GM12878 (cell line): ENCODE measurements around the gene PRKAB2. TPM values are rescaled to one million over a fixed set of nuclear protein-coding genes. Genes with fewer than 3 reads are reported as not detected.

Source experiments
- ATF7 ChIP-seq: fragments of 450-650 bp; IDR thresholded peaks from 2 replicates; pipeline ENCODE4 v1.6.1; 2016; ENCODE audit warnings: low read depth, mild to moderate bottlenecking
- BACH1 ChIP-seq: fragments of 450-650 bp; IDR thresholded peaks from 2 replicates; pipeline ENCODE4 v1.6.1; 2017; ENCODE audit warnings: mild to moderate bottlenecking, borderline replicate concordance
- BHLHE40 ChIP-seq, 2 experiments: fragments of 450-650 bp in 1 of 2; IDR thresholded peaks; 2 replicates each; pipeline ENCODE4 v1.6.1; 2011 to 2017; ENCODE audit warnings: low read depth in 2 of 2, borderline replicate concordance in 1 of 2, improper control_type of control experiment in 1 of 2, low read length in 1 of 2, mild to moderate bottlenecking in 1 of 2
- CTCF ChIP-seq, 3 experiments: IDR thresholded peaks in 2 of 3; conservative IDR thresholded peaks in 1 of 3; 2 replicates each; pipeline ENCODE4 v1.5.1; 2011; ENCODE audit warnings: low read depth in 3 of 3, low read length in 3 of 3, mild to moderate bottlenecking in 3 of 3, control low read depth in 2 of 3, moderate library complexity in 2 of 3, inconsistent platforms in 1 of 3, mixed read lengths in 1 of 3; ENCODE audit not compliant: control insufficient read depth in 2 of 3, insufficient read depth in 1 of 3; ENCODE audit errors: extremely low read depth in 1 of 3
- DPF2 ChIP-seq: fragments of 450-650 bp; IDR thresholded peaks from 2 replicates; pipeline ENCODE4 v1.6.1; 2017; ENCODE audit warnings: mild to moderate bottlenecking
- E2F4 ChIP-seq: IDR thresholded peaks from 2 replicates; pipeline ENCODE4 v1.6.1; 2012; ENCODE audit warnings: low read depth, low read length, improper control_type of control experiment
- E2F8 ChIP-seq: fragments of 450-650 bp; IDR thresholded peaks from 2 replicates; pipeline ENCODE4 v1.6.1; 2018; ENCODE audit warnings: mild to moderate bottlenecking, low read depth, moderate library complexity; ENCODE audit not compliant: partially characterized antibody
- HDGF ChIP-seq: fragments of 450-650 bp; IDR thresholded peaks from 2 replicates; pipeline ENCODE4 v1.6.1; 2016; ENCODE audit warnings: antibody characterized with exemption
- MAX ChIP-seq: IDR thresholded peaks from 2 replicates; pipeline ENCODE4 v1.6.1; 2012; ENCODE audit warnings: low read depth, low read length, improper control_type of control experiment
- MTA3 ChIP-seq: IDR thresholded peaks from 2 replicates; pipeline ENCODE4 v1.6.1; 2012; ENCODE audit warnings: low read length, inconsistent platforms, borderline replicate concordance
- POLR2A ChIP-seq: IDR thresholded peaks from 2 replicates; pipeline ENCODE4 v1.6.1; 2011; ENCODE audit warnings: low read depth, mild to moderate bottlenecking, low read length
- RB1 ChIP-seq: fragments of 450-650 bp; formaldehyde crosslinking; IDR thresholded peaks from 2 replicates; pipeline ENCODE4 v1.6.1; 2017; ENCODE audit warnings: mild to moderate bottlenecking, borderline replicate concordance
- RBBP5 ChIP-seq: fragments of 200-600 bp; sonication (generic); conservative IDR thresholded peaks from 2 replicates; pipeline ENCODE4 v1.6.1; 2016
- RELB ChIP-seq: fragments of 450-650 bp; IDR thresholded peaks from 2 replicates; pipeline ENCODE4 v1.6.1; 2017; ENCODE audit warnings: low read depth, mild to moderate bottlenecking, moderate library complexity
- SMC3 ChIP-seq: IDR thresholded peaks from 2 replicates; pipeline ENCODE4 v1.6.1; 2011; ENCODE audit warnings: low read length, improper control_type of control experiment, borderline replicate concordance
- TCF7 ChIP-seq: IDR thresholded peaks from 2 replicates; pipeline ENCODE4 v1.6.1; 2014; ENCODE audit warnings: antibody characterized with exemption, borderline replicate concordance
- WRNIP1 ChIP-seq: IDR thresholded peaks from 2 replicates; pipeline ENCODE4 v1.6.1; 2011; ENCODE audit warnings: low read depth, low read length, improper control_type of control experiment, borderline replicate concordance
- ZBTB33 ChIP-seq: fragments of 450-650 bp; IDR thresholded peaks from 2 replicates; pipeline ENCODE4 v1.6.1; 2017; ENCODE audit warnings: mild to moderate bottlenecking
- ZNF217 ChIP-seq: fragments of 450-650 bp; IDR thresholded peaks from 2 replicates; pipeline ENCODE4 v1.6.1; 2017; ENCODE audit warnings: antibody characterized with exemption, mild to moderate bottlenecking
- ZNF384 ChIP-seq: IDR thresholded peaks from 2 replicates; pipeline ENCODE4 v1.6.1; 2012; ENCODE audit warnings: low read depth, mild to moderate bottlenecking, low read length, improper control_type of control experiment, borderline replicate concordance
- polyA plus RNA-seq, 11 experiments: library from polyadenylated mRNA; depleted of rRNA in 4 of 11; unstranded in 6 of 11; stranded (reverse) in 5 of 11; fragments of >200 nt; fragmentation: Nextera tagmentation in 4 of 11; fragmentation: Illumina TruSeq in 1 of 11; extraction: Ambion mirVana in 4 of 11; extraction: Trizol in 1 of 11; gene quantifications; 1 replicate in 1 of 11; 2 replicates in 10 of 11; pipeline versions ENCODE4 v1.2.1 to v1.2.3, GENCODE V29; 2011 to 2016; ENCODE audit warnings: inconsistent platforms in 2 of 11, missing spikeins in 2 of 11, low read depth in 1 of 11
- total RNA-seq, 4 experiments: library from RNA; depleted of rRNA in 3 of 4; stranded (reverse); fragments of >200 nt in 3 of 4; fragmentation: Illumina TruSeq in 1 of 4; extraction: Trizol in 1 of 4; gene quantifications; 2 replicates each; pipeline versions ENCODE4 v1.2.1 to v1.2.3, GENCODE V29; 2013 to 2021

The PRKAB2 gene
- total and polyA plus RNA-seq, 10 of the 15 experiments (the other 5 are each of a cell fraction or from before 2014, with no cell fraction given), result 2.2 to 26.4 (median 6.7) TPM

GRCh38 chr1:147172168-147173016 lies at the start of gene PRKAB2 (continued):
- TF ChIP-seq RELB (peak; percentile 85), ATF7 (peak; percentile 90), ZNF217 (peak; percentile 63), SMC3 (peak; percentile 64; the same call in 1 of the 2 replicates), RB1 (peak; percentile 90), CTCF (IDR thresholded peaks at IDR 0.05 in 2 of 3, conservative IDR thresholded peaks at IDR 0.05 in 1 of 3; ENCODE audit: control insufficient read depth in 2 of 3, extremely low read depth in 1 of 3, insufficient read depth in 1 of 3, low read depth in 3 of 3, low read length in 3 of 3) (peak; percentile 76 to 85 (median 84)), ZBTB33 (no peak), E2F8 (no peak), BHLHE40 (IDR thresholded peaks at IDR 0.05; ENCODE audit: borderline replicate concordance in 1 of 2, low read depth in 2 of 2, low read length in 1 of 2) (peak; percentile 10 to 88), RBBP5 (no peak), HDGF (no peak), POLR2A (peak; percentile 84), BACH1 (peak; percentile 63; the same call in 1 of the 2 replicates), E2F4 (no peak), TCF7 (0 out of 2 replicates have a peak, but pooled peaks have one; percentile 18), MTA3 (no peak), DPF2 (peak; percentile 82), WRNIP1 (no peak), ZNF384 (no peak; the same call in 1 of the 2 replicates), MAX (peak; percentile 46; the same call in 1 of the 2 replicates)
